GM12878 (cell line): ENCODE results near the gene TNFSF4. TPM values are rescaled to one million over a fixed set of nuclear protein-coding genes. Genes with fewer than 3 reads are reported as not detected.

Source experiments
- MAX ChIP-seq: IDR thresholded peaks from 2 replicates; pipeline ENCODE4 v1.6.1; 2012; ENCODE audit warnings: low read depth, low read length, improper control_type of control experiment
- MLLT1 ChIP-seq: fragments of 450-650 bp; IDR thresholded peaks from 2 replicates; pipeline ENCODE4 v1.6.1; 2016; ENCODE audit warnings: mild to moderate bottlenecking
- RB1 ChIP-seq: fragments of 450-650 bp; formaldehyde crosslinking; IDR thresholded peaks from 2 replicates; pipeline ENCODE4 v1.6.1; 2017; ENCODE audit warnings: mild to moderate bottlenecking, borderline replicate concordance
- REST ChIP-seq: IDR thresholded peaks from 2 replicates; pipeline ENCODE4 v1.6.1; 2012; ENCODE audit warnings: mild to moderate bottlenecking, low read depth, low read length
- SMC3 ChIP-seq: IDR thresholded peaks from 2 replicates; pipeline ENCODE4 v1.6.1; 2011; ENCODE audit warnings: low read length, improper control_type of control experiment, borderline replicate concordance
- polyA plus RNA-seq, 11 experiments: library from polyadenylated mRNA; depleted of rRNA in 4 of 11; unstranded in 6 of 11; stranded (reverse) in 5 of 11; fragments of >200 nt; fragmentation: Nextera tagmentation in 4 of 11; fragmentation: Illumina TruSeq in 1 of 11; extraction: Ambion mirVana in 4 of 11; extraction: Trizol in 1 of 11; gene quantifications; 1 replicate in 1 of 11; 2 replicates in 10 of 11; pipeline versions ENCODE4 v1.2.1 to v1.2.3, GENCODE V29; 2011 to 2016; ENCODE audit warnings: inconsistent platforms in 2 of 11, missing spikeins in 2 of 11, low read depth in 1 of 11
- total RNA-seq, 4 experiments: library from RNA; depleted of rRNA in 3 of 4; stranded (reverse); fragments of >200 nt in 3 of 4; fragmentation: Illumina TruSeq in 1 of 4; extraction: Trizol in 1 of 4; gene quantifications; 2 replicates each; pipeline versions ENCODE4 v1.2.1 to v1.2.3, GENCODE V29; 2013 to 2021

The TNFSF4 gene
- total and polyA plus RNA-seq, 10 of the 15 experiments (the other 5 are each of a cell fraction or from before 2014, with no cell fraction given), result 8.1 to 31.0 (median 12.9) TPM

GRCh38 chr1:173208146-173208545 lies 1.0 kb upstream of the TNFSF4 start (continued):
- no peak for TF ChIP-seq MLLT1
- no peak for TF ChIP-seq SMC3
- TF ChIP-seq RB1, result no peak
- no peak for TF ChIP-seq REST
- TF ChIP-seq MAX, result no peak
